NCI-H226 (cell line): Measurements from ENCODE around the gene PPFIA1.
"Not testable (repeated sequence)": the region's sequence is repeated elsewhere in the genome, so short reads cannot be mapped to it uniquely, and the experiment has no call there.

Source experiments
- DNase-seq: peaks from one replicate; pipeline ENCODE4 v3.0.0-alpha.2; 2015

The PPFIA1 gene

GRCh38 chr11:70398834-70399680 is 128.6 kb downstream of the PPFIA1 start:
- DNase-seq: no peak

- DNase-seq: peak; percentile 96
Observed at GRCh38 chr11:70399681-70400112, 129.2 kb downstream of the PPFIA1 start.

- DNase-seq: no peak
Observed at GRCh38 chr11:70400643-70401042, 130.2 kb downstream of the PPFIA1 start.

- DNase-seq: no peak
Observed at GRCh38 chr11:70402016-70402415, 131.5 kb downstream of the PPFIA1 start.

GRCh38 chr11:70402685-70403084 is 132.2 kb downstream of the PPFIA1 start:
- DNase-seq: no peak

GRCh38 chr11:70404244-70404643 is 133.8 kb downstream of the PPFIA1 start:
- no peak for DNase-seq

- no peak for DNase-seq
Observed at GRCh38 chr11:70405679-70406395, 135.3 kb downstream of the PPFIA1 start.

- no peak for DNase-seq
Observed at GRCh38 chr11:70407121-70407520, 136.6 kb downstream of the PPFIA1 start.

GRCh38 chr11:70407814-70408213 is 137.3 kb downstream of the PPFIA1 start:
- DNase-seq: no peak

- DNase-seq: not testable (repeated sequence)
Observed at GRCh38 chr11:70408326-70408725, 137.8 kb downstream of the PPFIA1 start.

GRCh38 chr11:70409437-70409836 is 138.9 kb downstream of the PPFIA1 start:
- DNase-seq: no peak

- no peak for DNase-seq
Observed at GRCh38 chr11:70409871-70410270, 139.4 kb downstream of the PPFIA1 start.

GRCh38 chr11:70410276-70411205 is 140.1 kb downstream of the PPFIA1 start:
- DNase-seq: no peak

- DNase-seq: no peak
Observed at GRCh38 chr11:70411713-70412452, 141.4 kb downstream of the PPFIA1 start.

- DNase-seq: no peak
Observed at GRCh38 chr11:70413151-70413550, 142.7 kb downstream of the PPFIA1 start.

GRCh38 chr11:70414341-70415100 is 144.0 kb downstream of the PPFIA1 start:
- no peak for DNase-seq

GRCh38 chr11:70415191-70415590 is 144.7 kb downstream of the PPFIA1 start:
- peak; percentile 18 for DNase-seq

- DNase-seq: no peak
Observed at GRCh38 chr11:70415642-70416395, 145.3 kb downstream of the PPFIA1 start.

- DNase-seq: no peak
Observed at GRCh38 chr11:70416881-70417280, 146.4 kb downstream of the PPFIA1 start.

- no peak for DNase-seq
Observed at GRCh38 chr11:70418130-70418529, 147.6 kb downstream of the PPFIA1 start.
